Astrocyte (in vitro differentiated cells and primary cell): ENCODE measurements around the gene ZDHHC12.

ENCODE experiments used
- EZH2 ChIP-seq: IDR thresholded peaks from 2 replicates; pipeline ENCODE4 v1.6.1; 2012; ENCODE audit warnings: mild to moderate bottlenecking, low read length, inconsistent platforms; ENCODE audit not compliant: insufficient read depth
- TF ChIP-seq, protein P1 (sequence below): IDR thresholded peaks from 2 replicates; pipeline ENCODE4 v1.5.1; 2011; ENCODE audit warnings: low read depth, mild to moderate bottlenecking, inconsistent platforms, low read length, moderate library complexity; ENCODE audit not compliant: insufficient read depth

- TF ChIP-seq, protein P1, sequence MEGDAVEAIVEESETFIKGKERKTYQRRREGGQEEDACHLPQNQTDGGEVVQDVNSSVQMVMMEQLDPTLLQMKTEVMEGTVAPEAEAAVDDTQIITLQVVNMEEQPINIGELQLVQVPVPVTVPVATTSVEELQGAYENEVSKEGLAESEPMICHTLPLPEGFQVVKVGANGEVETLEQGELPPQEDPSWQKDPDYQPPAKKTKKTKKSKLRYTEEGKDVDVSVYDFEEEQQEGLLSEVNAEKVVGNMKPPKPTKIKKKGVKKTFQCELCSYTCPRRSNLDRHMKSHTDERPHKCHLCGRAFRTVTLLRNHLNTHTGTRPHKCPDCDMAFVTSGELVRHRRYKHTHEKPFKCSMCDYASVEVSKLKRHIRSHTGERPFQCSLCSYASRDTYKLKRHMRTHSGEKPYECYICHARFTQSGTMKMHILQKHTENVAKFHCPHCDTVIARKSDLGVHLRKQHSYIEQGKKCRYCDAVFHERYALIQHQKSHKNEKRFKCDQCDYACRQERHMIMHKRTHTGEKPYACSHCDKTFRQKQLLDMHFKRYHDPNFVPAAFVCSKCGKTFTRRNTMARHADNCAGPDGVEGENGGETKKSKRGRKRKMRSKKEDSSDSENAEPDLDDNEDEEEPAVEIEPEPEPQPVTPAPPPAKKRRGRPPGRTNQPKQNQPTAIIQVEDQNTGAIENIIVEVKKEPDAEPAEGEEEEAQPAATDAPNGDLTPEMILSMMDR = no peak
- TF ChIP-seq EZH2 = no peak
Observed at GRCh38 chr9:128771094-128771721, 47.3 kb upstream of the ZDHHC12 start.
